HepG2 (cell line): ENCODE measurements around the gene ARHGAP30. TPM values are rescaled to one million over a fixed set of nuclear protein-coding genes. Genes with fewer than 3 reads are reported as not detected.
A peak's percentile ranks its signal among the peaks of the same experiment; 100 is the strongest.

Experiments
- BORCS8-MEF2B ChIP-seq: sonication (generic); formaldehyde crosslinking; IDR thresholded peaks from 2 replicates; pipeline ENCODE4 v1.8.0; 2022; ENCODE audit warnings: mild to moderate bottlenecking, missing genetic modification reagents
- CCDC6 ChIP-seq: sonication (generic); formaldehyde crosslinking; IDR thresholded peaks from 2 replicates; pipeline ENCODE4 v1.8.1; 2022; ENCODE audit warnings: mild to moderate bottlenecking, missing genetic modification reagents, moderate library complexity
- ELF1 ChIP-seq: sonication (generic); formaldehyde crosslinking; IDR thresholded peaks from 2 replicates; pipeline ENCODE4 v1.4.0; 2020; ENCODE audit warnings: missing genetic modification reagents
- JUND ChIP-seq: sonication (generic); formaldehyde crosslinking; IDR thresholded peaks from 2 replicates; pipeline ENCODE4 v1.8.0; 2022; ENCODE audit warnings: mild to moderate bottlenecking, missing genetic modification reagents
- MAFF ChIP-seq: IDR thresholded peaks from 2 replicates; pipeline ENCODE4 v1.6.1; 2011; ENCODE audit warnings: low read depth, low read length, improper control_type of control experiment
- ZNF850 ChIP-seq: sonication (generic); formaldehyde crosslinking; conservative IDR thresholded peaks from 2 replicates; pipeline ENCODE4 v1.9.0; 2021; ENCODE audit warnings: mild to moderate bottlenecking, missing genetic modification reagents
- polyA plus RNA-seq, 8 experiments: library from polyadenylated mRNA; depleted of rRNA in 3 of 8; stranded (reverse) in 7 of 8; unstranded in 1 of 8; fragments of >200 nt; fragmentation: Illumina TruSeq in 4 of 8; extraction: Trizol in 4 of 8; gene quantifications; 2 replicates each; pipeline versions ENCODE4 v1.2.1 to v1.2.3, GENCODE V29; 2011 to 2016; ENCODE audit warnings: low read depth in 4 of 8, missing spikeins in 1 of 8, mixed read lengths in 1 of 8; ENCODE audit not compliant: insufficient read depth in 1 of 8
- total RNA-seq, 5 experiments: library from RNA; depleted of rRNA; stranded (reverse); fragments of >200 nt; fragmentation: Illumina TruSeq; extraction: Trizol; gene quantifications; 2 replicates each; pipeline ENCODE4 v1.2.3, GENCODE V29; 2016; ENCODE audit warnings: low read depth in 1 of 5
- TF ChIP-seq, protein P1 (sequence below): sonication (generic); formaldehyde crosslinking; IDR thresholded peaks from 2 replicates; pipeline ENCODE4 v1.4.0; 2020; ENCODE audit warnings: mild to moderate bottlenecking, missing genetic modification reagents
- TF ChIP-seq, protein P2 (sequence below): sonication (generic); formaldehyde crosslinking; IDR thresholded peaks from 2 replicates; pipeline ENCODE4 v1.4.0; 2020; ENCODE audit warnings: missing genetic modification reagents, mild to moderate bottlenecking, borderline replicate concordance
- TF ChIP-seq, protein P3 (sequence below): sonication (generic); formaldehyde crosslinking; IDR thresholded peaks from 2 replicates; pipeline ENCODE4 v1.5.0; 2020; ENCODE audit warnings: mild to moderate bottlenecking, missing genetic modification reagents, borderline replicate concordance
- TF ChIP-seq, protein P4 (sequence below): sonication (generic); formaldehyde crosslinking; IDR thresholded peaks from 2 replicates; pipeline ENCODE4 v1.4.0; 2020; ENCODE audit warnings: missing genetic modification reagents

The ARHGAP30 gene
- total and polyA plus RNA-seq, 2 of the 13 experiments (the other 11 are each of a cell fraction or from before 2014, with no cell fraction given): 0.13 to 0.20 TPM

DNA sequence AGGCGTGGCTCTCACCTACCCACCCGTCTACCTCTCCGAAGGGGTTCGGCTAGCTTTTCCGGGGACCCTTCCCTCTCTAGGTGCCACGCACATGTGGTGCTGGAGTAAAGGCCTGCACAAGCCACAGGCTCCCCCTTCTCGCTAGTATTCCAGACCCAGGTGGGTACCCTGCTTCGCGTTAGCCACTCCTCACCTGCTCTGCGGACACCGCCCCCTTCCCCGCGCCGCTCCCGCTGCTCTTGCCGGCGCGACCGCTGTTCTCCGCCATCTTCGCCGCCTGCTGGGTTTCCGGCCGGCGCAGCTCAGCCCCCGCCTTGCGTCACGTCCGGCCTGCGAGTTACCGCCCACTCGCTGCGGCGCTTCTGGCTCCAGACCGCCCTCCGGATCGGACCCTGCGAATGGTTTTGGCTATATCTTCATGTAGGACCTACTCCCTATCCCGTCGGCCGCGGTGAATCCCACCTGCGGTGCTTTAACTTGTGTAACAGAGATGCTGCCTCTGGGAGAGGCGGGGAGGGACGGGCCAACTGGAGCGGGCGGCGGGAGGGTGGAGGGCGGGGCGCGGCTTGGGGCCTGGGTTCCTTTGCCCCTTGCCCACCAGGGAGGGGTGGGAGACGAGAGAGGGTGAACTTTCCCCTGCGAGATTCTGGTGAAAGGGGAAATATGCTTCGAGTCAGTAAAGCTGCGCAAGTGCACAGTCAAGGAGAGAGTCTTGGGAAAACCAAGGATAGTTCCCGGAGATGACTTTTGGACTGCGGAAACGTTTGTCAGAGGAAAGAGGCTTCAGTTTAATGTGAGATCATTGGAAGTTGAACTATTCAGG is 48.3 kb upstream of the ARHGAP30 start, which contains the start of the genes NIT1 and PFDN2 (continued):
- TF ChIP-seq, protein P1, sequence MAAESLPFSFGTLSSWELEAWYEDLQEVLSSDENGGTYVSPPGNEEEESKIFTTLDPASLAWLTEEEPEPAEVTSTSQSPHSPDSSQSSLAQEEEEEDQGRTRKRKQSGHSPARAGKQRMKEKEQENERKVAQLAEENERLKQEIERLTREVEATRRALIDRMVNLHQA (CRISPR knock-in tag): no peak
- TF ChIP-seq, protein P2, sequence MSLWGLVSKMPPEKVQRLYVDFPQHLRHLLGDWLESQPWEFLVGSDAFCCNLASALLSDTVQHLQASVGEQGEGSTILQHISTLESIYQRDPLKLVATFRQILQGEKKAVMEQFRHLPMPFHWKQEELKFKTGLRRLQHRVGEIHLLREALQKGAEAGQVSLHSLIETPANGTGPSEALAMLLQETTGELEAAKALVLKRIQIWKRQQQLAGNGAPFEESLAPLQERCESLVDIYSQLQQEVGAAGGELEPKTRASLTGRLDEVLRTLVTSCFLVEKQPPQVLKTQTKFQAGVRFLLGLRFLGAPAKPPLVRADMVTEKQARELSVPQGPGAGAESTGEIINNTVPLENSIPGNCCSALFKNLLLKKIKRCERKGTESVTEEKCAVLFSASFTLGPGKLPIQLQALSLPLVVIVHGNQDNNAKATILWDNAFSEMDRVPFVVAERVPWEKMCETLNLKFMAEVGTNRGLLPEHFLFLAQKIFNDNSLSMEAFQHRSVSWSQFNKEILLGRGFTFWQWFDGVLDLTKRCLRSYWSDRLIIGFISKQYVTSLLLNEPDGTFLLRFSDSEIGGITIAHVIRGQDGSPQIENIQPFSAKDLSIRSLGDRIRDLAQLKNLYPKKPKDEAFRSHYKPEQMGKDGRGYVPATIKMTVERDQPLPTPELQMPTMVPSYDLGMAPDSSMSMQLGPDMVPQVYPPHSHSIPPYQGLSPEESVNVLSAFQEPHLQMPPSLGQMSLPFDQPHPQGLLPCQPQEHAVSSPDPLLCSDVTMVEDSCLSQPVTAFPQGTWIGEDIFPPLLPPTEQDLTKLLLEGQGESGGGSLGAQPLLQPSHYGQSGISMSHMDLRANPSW: no peak
- TF ChIP-seq, protein P3, sequence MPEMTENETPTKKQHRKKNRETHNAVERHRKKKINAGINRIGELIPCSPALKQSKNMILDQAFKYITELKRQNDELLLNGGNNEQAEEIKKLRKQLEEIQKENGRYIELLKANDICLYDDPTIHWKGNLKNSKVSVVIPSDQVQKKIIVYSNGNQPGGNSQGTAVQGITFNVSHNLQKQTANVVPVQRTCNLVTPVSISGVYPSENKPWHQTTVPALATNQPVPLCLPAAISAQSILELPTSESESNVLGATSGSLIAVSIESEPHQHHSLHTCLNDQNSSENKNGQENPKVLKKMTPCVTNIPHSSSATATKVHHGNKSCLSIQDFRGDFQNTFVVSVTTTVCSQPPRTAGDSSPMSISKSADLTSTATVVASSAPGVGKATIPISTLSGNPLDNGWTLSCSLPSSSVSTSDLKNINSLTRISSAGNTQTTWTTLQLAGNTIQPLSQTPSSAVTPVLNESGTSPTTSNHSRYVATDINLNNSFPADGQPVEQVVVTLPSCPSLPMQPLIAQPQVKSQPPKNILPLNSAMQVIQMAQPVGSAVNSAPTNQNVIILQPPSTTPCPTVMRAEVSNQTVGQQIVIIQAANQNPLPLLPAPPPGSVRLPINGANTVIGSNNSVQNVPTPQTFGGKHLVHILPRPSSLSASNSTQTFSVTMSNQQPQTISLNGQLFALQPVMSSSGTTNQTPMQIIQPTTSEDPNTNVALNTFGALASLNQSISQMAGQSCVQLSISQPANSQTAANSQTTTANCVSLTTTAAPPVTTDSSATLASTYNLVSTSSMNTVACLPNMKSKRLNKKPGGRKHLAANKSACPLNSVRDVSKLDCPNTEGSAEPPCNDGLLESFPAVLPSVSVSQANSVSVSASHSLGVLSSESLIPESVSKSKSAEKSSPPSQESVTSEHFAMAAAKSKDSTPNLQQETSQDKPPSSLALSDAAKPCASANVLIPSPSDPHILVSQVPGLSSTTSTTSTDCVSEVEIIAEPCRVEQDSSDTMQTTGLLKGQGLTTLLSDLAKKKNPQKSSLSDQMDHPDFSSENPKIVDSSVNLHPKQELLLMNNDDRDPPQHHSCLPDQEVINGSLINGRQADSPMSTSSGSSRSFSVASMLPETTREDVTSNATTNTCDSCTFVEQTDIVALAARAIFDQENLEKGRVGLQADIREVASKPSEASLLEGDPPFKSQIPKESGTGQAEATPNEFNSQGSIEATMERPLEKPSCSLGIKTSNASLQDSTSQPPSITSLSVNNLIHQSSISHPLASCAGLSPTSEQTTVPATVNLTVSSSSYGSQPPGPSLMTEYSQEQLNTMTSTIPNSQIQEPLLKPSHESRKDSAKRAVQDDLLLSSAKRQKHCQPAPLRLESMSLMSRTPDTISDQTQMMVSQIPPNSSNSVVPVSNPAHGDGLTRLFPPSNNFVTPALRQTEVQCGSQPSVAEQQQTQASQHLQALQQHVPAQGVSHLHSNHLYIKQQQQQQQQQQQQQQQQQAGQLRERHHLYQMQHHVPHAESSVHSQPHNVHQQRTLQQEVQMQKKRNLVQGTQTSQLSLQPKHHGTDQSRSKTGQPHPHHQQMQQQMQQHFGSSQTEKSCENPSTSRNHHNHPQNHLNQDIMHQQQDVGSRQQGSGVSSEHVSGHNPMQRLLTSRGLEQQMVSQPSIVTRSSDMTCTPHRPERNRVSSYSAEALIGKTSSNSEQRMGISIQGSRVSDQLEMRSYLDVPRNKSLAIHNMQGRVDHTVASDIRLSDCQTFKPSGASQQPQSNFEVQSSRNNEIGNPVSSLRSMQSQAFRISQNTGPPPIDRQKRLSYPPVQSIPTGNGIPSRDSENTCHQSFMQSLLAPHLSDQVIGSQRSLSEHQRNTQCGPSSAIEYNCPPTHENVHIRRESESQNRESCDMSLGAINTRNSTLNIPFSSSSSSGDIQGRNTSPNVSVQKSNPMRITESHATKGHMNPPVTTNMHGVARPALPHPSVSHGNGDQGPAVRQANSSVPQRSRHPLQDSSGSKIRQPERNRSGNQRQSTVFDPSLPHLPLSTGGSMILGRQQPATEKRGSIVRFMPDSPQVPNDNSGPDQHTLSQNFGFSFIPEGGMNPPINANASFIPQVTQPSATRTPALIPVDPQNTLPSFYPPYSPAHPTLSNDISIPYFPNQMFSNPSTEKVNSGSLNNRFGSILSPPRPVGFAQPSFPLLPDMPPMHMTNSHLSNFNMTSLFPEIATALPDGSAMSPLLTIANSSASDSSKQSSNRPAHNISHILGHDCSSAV: no peak
- TF ChIP-seq ZNF850: no peak
- peak; percentile 70 for TF ChIP-seq ELF1 (CRISPR knock-in tag)
- TF ChIP-seq JUND: no peak
- TF ChIP-seq CCDC6: no peak
- TF ChIP-seq BORCS8-MEF2B (CRISPR knock-in tag): peak; percentile 76
- TF ChIP-seq MAFF: no peak
- TF ChIP-seq, protein P4, sequence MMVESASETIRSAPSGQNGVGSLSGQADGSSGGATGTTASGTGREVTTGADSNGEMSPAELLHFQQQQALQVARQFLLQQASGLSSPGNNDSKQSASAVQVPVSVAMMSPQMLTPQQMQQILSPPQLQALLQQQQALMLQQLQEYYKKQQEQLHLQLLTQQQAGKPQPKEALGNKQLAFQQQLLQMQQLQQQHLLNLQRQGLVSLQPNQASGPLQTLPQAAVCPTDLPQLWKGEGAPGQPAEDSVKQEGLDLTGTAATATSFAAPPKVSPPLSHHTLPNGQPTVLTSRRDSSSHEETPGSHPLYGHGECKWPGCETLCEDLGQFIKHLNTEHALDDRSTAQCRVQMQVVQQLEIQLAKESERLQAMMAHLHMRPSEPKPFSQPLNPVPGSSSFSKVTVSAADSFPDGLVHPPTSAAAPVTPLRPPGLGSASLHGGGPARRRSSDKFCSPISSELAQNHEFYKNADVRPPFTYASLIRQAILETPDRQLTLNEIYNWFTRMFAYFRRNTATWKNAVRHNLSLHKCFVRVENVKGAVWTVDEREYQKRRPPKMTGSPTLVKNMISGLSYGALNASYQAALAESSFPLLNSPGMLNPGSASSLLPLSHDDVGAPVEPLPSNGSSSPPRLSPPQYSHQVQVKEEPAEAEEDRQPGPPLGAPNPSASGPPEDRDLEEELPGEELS (CRISPR knock-in tag): peak; percentile 40; the same call in 1 of the 2 replicates
